CD4-positive, alpha-beta T cell treated with Interleukin-17A for 4 hours (primary cell): Measurements from ENCODE around the gene CACTIN.
"Not testable (repeated sequence)": the region's sequence is repeated elsewhere in the genome, so short reads cannot be mapped to it uniquely, and the experiment has no call there.

Experiments used
- DNase-seq: peaks from one replicate; pipeline ENCODE4 v3.0.0-alpha.2; 2020; ENCODE audit warnings: mixed read lengths

Gene CACTIN

DNA sequence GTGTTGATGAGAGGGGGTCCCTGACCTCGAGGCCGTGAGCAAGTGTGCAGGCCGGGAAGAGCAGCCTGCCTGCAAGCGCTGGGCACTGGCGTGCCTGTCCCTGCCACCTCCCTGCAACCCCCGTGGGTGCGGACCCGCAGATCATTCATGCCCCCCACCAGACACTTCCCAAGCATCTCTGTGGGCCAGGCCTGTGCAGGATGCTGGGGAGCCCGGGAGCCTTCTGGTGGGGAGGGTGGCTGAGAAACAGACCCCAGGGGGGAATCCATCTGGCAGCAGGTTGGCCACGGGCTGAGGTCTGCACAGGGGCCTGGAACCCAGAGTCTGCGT is 18.4 kb upstream of the CACTIN start:
- no peak for DNase-seq

DNA sequence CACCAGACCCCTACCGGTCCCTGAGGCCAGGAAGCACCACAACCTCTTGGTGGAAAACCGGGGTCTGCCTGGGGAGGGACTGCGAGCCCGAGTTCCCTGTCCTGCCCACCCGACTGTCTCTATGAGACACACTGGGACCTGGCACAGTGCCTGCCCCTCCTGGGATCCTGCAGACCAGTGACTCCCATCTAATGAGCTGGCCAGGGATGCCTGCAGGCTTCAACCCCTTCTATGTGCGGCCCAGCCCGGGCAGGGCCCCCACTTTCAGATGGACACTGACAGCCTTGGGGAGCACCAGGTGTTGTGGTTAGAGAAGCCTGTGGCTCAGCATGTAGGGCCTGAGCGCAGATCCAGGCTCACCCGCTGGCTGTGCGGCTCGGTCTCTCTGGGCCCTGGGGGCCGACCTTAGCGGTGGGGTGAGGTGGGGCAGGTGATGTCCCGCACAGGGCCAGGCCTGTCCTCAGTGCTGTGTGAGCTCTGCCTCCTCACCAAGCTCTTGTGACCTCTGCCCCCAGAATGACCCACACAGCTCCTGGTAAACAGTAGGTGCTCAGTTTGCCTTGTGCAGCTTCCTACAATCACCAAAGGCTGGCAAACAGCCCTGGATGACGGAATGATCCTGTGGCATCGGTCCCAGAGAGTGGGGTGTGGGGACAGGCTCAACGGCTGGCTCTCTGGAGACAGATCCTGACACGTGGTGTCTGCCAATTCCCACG is 17.9 kb upstream of the CACTIN start:
- no peak for DNase-seq

DNA sequence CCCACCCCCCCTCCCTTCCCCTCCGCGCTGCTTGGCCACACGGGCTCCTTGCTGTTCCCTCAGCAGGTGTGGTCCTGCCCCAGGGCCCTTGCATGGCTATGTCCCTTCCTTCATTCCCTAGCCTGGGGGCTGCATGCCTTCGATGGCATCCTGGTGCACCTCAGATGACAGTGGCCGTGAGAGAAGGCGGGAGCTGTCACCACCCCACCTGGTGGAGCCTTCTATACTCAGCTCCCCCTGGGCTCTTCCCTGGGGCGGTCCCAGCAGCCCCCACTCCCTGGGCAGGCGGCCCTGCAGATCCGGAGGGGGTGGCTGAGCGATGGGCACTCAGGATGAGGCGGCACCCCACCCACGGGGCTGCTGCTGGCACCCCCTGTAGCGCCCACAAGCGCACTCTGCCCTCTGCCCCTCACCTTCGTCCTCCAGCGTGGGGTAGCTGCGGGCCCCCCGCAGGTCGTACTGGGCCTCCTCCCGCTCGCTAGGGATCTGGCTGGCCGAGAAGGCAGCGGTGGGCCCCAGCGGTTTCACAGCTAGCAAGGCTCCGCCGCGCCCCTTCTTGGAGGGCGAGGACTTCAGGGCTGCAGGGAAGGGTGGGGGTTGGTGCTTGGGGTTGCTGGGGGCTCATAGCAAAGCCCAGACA is 17.2 kb upstream of the CACTIN start:
- no peak for DNase-seq

DNA sequence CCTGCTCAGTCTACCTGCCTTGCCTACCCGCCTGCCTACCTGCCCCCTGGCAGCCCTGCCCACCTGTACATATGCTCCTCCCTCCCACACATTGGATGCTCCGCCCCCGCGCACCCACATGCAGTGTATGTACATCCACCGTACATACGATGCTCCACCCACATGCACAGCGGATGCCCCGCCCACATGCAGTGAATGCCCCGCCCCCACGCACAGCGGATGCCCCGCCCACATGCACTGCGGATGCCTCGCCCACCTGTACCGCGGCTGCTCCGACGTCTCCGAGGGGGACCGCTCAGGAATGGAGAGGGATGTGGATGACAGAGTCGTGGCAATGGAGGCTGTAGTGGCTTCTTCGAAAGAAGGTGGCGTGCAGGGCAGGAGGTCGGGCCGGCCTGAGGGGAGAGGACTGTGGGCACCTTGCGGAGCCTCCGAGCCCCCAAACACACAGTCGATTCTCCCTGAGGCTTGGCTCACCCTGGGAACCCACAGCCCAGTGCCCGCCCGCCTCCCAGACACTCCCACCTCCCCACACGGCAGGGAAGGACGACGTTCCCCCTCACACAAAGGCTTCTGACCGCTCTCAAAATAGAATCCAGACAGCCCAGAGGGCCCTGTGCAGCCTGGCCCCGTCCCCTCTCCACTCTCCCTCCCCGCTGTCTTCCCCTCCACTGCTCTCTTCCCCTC is 16.5 kb upstream of the CACTIN start:
- no peak for DNase-seq

DNA sequence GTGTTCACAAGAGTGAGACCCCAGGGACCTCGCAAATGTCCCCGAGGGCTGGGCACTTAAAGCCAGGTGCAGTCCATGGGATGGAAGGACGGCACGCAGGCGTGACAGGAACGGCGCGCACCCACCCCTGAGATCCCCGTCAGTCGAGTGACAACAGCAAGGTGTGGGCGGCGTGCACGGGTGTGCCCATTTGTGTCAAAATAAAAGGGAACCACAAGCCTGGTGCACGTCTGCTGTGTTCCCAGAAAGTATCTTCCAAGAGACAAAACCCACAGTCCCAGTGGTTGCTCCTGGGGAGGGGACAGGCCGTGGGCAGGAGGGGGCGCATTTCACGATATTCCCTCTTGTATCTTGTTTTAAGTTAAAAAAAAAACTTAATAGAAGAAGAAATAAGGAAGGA is 15.7 kb upstream of the CACTIN start:
- DNase-seq = no peak

DNA sequence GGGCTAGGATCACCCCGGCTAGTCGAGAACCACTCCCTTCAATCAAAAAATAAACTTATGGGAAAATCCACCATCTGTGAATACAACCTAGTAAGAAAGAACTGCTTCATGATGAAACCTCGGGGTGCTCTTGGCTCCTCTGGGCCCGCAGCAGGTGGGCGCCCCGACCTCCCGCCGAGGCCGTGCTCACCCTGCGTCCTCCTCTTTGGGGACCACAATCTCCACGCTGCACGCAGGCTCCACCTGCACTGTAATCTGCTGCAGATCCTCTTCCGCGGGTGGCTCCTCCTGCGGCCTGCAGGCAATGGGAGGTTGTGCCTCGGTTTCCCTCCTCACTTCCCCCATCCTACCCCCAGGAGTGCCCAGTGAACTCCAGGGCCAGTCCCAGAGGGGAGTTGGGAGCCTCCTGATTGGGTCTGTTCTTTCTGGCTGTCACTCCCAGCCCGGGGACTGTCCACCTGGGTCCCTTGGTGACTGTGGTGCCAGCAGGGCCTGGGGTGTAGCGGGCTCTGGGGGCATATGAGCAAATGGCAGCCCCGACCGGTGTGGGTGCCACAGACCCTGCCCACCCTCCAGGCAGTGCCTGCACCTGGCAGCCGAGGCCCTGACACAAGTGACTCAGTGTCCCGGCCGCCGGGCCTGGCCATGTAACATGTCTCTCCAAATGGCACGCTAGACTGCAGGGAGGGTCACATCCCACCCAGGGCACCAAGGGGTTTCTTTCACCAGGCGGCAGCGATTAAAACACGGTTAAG is 15.1 kb upstream of the CACTIN start:
- DNase-seq = no peak

DNA sequence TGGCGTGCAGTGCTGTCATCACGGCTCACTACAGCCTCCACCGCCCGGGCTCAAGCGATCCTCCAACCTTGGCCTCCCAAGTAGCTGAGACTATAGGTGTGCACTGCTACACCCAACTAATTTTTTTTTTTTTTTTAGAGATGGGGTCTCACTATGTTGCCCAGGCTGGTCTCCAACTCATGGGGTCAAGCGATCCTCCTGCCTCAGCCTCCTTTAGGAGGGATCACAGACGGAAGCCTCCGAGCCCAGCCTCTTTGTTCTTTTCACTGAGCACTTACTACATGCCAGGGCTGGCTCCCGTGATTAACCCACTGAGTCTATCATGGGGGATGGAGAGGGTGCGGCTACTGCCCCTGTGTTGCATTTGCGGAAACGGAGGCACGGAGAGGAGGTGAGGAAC is 12.9 kb upstream of the CACTIN start:
- no peak for DNase-seq

DNA sequence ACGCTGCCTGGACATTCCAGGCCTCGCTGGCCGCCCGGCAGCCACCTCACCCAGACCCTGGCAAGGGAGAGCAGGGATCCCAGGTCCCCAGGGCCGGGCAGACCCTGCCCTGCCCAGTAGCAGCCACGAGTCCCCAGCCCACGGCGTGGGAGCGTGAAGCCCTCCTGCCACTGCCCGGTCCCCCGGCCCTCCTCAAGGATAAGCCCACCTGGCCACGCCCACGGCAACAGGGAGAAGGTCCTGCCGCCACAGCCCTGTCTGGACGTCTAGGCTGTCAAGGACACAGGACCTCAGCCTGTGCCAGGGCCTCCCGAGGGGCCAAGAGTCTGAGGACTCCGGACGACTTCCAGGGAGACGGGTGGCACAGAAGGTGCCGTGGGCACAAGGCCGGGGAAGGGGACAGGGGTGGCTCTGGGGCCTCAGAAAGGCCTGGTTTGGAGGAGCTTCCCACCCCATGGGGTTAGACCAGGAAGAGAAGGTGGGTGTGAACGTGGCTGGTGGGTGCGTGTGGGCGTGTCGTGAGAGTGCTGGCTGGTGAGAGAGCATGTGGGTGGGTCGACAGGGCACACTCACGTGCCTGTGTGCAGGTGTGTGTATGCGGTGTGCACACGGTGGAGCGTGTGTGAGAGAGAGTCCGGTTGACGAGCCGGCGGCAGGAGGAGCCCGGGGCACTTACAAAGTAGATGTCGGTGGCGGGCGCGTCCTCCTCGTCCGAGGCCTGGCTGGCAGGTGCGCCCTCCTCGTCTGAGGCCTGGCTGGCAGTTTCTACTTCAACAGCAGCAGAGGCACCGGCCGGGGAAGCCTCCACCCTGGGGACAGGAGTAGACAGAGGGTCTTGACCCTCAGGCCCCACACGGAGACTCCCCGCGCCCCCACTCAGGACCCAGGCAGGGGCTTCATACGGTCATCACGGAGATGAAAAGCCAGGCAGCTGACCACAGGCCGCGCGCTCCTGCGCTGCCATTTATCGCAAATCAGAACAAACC is 11.9 kb upstream of the CACTIN start:
- no peak for DNase-seq

DNA sequence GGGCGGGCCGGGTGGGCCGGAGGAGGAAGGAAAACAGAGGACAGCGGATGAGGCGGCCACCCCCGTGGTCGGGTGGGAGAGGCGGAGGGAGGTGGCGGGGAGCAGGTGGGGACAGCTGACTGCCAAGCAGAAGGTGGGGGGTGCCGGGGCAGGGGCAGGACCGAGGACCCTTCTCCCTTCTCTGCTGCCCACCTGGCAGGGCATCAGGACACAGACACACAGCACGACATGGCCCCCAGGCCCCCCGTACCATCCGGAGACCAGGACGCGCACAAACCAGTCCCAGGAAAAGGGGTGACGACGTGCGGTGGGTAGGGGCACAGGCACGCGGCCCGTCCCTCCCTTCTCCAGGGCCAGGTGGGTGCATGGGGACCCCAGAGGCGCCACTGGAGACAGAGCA is 11.0 kb upstream of the CACTIN start:
- DNase-seq = no peak

DNA sequence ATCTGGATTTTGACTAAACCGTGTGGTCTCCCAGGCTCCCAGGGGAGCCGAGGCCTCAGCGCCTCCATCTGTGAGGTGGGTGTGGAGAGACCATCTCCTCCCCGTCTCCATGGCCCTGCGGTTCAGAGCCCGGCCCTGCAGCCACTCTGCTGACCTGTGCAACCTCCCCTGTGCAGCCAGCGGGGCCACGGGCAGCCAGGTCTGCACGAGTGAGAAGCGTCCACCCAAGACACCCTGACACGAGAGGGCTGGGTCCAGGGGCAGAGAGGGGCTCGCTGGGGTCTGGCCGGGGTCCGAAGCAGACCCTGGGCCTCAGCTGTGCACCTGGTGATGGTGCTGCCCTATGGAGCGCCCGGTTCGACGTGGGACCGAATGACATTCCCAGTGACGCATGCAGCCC is 10.4 kb upstream of the CACTIN start:
- no peak for DNase-seq

DNA sequence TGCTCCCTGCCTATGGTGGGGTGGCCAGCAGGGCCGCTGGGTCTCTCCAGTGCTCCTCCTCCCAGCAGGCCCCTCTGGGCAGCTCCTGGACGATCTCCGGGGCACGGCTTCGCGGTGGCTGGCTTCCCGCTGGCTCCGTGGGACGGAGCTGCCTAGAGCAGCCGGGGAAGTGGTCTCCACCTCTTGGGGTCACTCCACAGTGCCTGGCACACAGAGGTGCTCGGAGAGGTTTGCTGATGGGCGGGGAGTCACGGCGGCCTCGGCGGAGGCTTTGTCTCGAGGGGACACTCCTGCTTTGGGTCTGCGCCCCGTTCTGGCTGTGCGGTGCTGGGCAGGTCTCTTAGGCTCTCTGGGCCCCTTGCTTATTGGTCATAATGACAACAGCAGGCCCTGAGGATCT is 9.9 kb upstream of the CACTIN start:
- DNase-seq = no peak

DNA sequence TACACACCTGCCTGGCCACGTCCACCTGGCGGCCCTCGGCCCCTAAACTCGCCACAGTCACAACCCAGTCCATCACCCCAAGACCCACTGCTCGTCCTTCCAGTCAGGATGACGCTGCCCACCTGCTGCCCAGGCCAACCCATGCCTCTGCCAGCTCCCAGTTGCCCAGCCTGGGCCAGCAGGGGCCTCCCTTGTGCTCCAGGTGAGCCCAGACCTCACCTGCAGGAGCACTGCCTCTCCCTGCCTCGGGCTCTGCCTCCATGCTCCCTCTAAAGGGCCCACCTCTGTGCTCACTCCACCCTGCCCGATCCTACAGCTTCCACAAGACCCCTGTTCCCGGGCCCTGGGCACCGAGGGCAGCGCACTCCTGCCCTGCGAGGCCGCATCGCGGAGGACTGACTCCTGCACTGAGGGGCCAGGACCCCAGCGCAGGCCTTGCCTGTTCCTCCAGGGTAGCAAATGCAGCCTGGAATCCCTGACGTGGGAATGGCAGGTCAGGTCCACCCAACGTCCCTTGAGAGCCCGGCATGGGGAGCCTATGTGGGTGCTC is 8.0 kb upstream of the CACTIN start:
- no peak for DNase-seq

DNA sequence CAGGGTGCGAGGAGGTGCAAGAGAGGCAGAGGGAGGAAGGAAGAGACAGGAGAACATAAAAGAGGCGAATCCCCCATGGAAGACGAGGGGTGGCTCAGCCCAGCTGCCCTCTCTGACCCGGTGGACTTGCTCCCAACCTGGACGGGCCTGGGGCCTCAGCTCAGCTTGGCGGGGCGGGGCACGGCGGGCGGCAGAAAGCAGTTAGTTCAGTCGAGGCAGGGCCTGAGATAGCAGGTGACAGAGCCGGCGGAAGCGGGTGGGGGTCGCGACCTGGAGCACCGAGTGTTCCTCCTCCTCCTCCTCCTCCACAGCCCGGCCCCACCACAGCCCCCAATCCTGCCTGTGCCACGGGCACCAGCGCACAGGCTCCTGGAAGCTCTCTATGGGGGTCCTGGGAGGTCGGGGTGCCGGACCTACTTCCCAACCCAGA is 7.0 kb upstream of the CACTIN start:
- no peak for DNase-seq

DNA sequence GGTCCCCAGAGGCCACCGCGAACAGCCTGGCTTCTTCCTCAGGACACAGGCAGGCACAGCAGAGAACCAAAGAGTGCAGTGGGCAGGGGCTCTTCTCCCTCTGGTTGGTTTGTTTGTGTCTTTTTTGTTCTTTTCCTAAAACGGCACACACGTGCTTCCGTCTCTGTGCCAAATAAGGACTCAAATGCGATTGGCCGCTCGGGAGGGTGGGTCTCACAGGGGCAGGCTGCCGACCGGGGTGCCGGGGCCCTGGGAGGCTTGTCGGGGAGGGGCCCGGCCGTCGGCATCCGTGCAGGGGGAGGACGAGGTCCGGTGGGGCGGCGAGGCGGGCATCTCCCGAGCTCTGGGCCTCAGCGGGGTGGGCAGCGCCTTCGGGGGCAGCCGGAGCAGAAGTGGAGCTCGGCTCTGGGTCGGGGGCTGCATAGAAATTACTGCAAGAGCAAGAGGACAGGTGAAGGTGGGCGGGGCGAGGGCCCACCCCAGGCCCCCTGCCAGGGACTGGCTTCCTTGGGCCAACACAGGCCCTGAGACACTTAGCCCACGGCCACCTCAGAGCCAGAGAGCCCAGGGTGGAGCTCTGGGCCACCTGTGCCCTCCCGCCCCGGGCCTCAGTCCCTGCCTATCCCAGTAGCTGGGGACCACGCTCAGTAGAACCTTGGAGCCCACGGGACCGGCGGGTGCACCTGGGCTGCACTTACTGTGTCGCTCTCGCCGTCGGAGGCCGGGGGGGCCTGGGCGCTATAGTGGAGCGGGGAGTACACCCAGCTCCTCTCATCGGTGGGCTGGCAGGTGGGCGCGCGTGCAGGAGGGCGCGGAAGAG is 6.4 kb upstream of the CACTIN start:
- no peak for DNase-seq

DNA sequence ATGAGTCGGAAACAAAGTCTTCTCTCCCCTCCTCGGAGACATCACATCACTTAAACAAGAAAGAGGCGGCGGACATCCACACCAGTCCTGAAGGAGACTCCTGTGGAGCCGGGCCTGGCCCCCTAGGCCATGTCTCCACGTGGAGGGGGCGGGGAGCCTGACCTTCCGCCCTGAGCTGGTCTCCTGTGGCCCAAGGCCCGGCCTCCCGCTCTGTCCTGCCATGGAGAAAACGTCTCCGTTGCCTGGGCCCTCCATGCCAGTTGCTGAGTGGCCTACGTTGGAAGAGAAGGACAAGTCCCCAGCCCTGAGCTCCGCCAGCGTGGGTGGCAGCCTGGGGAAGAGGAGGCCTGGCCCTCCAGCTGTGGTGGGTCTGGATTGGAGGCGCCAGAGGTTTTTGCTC is 5.5 kb upstream of the CACTIN start:
- DNase-seq = no peak

DNA sequence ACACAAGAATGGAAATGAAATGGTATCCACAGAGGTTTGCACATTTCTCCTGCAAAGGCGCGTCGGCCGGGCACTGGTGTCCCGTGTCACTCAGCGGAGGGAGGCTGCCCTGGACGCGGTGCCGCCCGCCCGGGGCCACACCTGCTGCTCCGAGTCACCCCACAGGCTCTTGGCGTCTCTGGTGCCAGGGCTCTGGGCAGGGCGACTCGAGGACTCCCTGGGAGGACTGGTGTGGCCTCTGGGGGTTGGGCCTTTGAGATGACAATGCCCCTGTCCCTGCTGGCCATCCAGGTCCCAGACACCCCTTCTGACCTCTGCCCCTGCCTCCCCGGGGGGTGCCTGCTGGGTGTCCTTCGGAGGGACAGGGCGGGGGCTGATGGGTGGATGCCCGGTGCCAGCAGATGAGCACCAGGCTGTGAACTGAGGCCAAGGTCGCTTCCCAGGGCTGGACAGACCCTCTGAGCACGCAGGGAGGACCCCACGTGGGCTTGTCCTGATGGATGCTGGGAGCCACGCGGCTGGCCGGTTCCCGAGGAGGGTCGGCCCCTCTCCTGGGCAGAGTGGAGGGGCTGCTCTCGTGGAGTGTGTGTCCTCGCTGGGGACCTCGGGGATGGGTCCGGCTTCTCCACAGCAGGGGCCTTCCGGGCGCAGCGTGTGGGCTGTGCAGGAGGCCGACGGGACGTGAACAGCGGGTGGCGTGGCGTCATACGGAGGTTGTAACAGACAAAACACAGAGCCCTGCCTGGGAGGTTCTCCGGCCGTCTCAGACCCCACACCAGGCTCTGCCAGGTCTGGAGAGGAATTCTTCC is 4.7 kb upstream of the CACTIN start:
- DNase-seq = no peak

DNA sequence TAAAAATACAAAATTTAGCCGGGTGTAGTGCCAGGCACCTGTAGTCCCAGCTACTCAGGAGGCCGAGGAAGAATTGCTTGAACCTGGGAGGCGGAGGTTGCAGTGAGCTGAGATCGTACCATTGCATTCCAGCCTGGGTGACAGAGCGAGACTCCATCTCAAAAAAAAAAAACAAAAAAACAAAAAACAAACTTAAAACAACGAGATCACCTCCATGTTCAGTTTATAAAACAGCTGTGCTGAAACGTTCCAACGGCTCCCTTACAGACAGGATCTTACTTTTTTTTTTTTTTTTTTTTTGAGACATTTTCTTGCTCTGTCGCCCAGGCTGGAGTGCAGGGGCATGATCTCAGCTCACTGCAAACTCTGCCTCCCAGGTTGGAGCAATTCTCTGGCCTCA is 2.2 kb upstream of the CACTIN start:
- not testable (repeated sequence) for DNase-seq

DNA sequence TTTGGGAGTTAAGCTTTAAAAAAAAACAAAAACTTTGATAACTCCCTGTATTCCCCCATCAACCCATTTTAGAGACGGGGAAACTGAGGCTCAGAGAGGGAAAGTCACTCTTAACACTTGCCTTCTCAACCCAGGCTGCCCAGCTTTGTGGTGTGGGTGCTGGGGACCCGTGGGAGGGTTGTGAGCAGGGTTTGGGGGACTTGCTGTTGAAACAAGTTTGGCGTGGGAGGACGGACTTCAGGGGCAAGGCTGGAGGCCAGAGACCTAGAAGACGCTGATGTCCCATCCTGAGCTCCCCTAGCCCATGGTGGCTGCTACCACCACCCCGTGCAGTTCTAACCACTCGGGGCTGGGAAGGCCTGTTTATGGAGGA is 747 bp upstream of the CACTIN start:
- DNase-seq = no peak

DNA sequence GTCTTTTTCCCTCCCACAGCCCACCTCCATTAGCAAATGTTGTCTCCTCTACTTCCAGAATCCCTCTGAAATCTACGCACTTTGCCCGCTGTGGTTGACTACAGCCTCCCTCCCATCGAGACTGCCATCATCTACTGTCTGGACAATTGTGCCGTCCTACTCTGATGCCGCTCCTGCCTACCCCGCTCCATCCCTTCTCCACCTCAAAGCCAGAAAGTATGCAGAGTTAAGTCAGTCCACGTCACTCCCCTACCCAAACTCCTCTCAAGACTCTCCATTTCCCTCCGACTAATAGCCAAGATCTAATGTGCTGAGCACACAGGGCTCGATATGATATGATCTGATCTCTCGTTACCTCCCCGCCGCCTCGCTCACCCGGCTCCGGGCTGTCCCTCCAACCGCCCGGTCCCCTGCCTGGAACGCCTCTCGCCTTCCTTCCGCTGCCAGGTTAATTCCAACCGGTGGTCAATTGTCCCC is 556 bp downstream of the CACTIN start:
- DNase-seq = no peak

DNA sequence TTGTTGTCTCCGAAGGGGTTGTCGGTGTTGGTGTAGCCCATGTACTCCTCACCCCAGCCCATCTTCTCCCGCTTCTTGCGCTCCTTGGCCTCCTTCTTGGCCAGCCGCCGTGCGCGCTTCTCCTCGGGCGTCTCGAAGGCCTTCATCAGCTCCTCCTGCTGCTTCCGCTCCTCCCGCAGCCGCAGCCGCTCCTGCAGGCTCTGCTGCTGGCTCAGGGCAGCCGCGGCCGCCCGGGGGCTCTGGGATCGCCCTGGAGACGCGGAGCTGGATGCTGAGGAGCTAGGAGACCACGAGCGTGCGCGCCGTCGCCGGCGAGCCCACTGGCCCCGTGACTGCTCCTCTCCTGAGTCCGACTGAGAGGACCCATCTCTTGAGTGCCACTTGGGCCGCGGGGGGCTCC is 2.9 kb downstream of the CACTIN start:
- no peak for DNase-seq
